Body of pancreas (tissue), 4 donors: ENCODE data around the gene CYTH3.

ENCODE experiments used
- POLR2A ChIP-seq, 3 donors: fragments of 450-650 bp; IDR thresholded peaks; one replicate each; pipeline ENCODE4 v1.6.1; 2016; ENCODE audit warnings: antibody characterized with exemption in 3 of 3, mild to moderate bottlenecking in 2 of 3
- TF ChIP-seq, protein P1 (sequence below), 7 experiments: fragments of 450-650 bp in 4 of 7; fragments of 200-600 bp in 3 of 7; sonication (generic) in 3 of 7; IDR thresholded peaks; one replicate each; pipeline ENCODE4 v1.5.1; 2016 to 2019; ENCODE audit warnings: antibody characterized with exemption in 7 of 7

- TF ChIP-seq, protein P1, sequence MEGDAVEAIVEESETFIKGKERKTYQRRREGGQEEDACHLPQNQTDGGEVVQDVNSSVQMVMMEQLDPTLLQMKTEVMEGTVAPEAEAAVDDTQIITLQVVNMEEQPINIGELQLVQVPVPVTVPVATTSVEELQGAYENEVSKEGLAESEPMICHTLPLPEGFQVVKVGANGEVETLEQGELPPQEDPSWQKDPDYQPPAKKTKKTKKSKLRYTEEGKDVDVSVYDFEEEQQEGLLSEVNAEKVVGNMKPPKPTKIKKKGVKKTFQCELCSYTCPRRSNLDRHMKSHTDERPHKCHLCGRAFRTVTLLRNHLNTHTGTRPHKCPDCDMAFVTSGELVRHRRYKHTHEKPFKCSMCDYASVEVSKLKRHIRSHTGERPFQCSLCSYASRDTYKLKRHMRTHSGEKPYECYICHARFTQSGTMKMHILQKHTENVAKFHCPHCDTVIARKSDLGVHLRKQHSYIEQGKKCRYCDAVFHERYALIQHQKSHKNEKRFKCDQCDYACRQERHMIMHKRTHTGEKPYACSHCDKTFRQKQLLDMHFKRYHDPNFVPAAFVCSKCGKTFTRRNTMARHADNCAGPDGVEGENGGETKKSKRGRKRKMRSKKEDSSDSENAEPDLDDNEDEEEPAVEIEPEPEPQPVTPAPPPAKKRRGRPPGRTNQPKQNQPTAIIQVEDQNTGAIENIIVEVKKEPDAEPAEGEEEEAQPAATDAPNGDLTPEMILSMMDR (IDR thresholded peaks at IDR 0.05): no peak
- no peak for TF ChIP-seq POLR2A (IDR thresholded peaks at IDR 0.05)
Measured at GRCh38 chr7:6232116-6232515, 40.3 kb downstream of the CYTH3 start.
